ENCODE results near the gene C15orf40.

Gene C15orf40

GRCh38 chr15:82995938-82996337 is 15.5 kb downstream of the C15orf40 start:
- no peak for DNase-seq (ENCODE audit: low read depth in 2 of 2)
- H3K4me3 ChIP-seq (replicated peaks in 1 of 2; ENCODE audit: low read depth in 2 of 2, low read length in 2 of 2) = no peak overlapping the region
- TF ChIP-seq CTCF (IDR thresholded peaks at IDR 0.05; ENCODE audit: low read depth, low read length) = no peak

GRCh38 chr15:82995076-82995475 is 16.4 kb downstream of the C15orf40 start:
- TF ChIP-seq CTCF (IDR thresholded peaks at IDR 0.05; ENCODE audit: low read depth, low read length) = no peak
- DNase-seq (ENCODE audit: low read depth in 2 of 2) = no peak

GRCh38 chr15:82993144-82993543 is 18.3 kb downstream of the C15orf40 start:
- no peak overlapping the region for H3K4me3 ChIP-seq (replicated peaks in 1 of 2; ENCODE audit: low read depth in 2 of 2, low read length in 2 of 2)
- no peak for DNase-seq (ENCODE audit: low read depth in 2 of 2)
- TF ChIP-seq CTCF (IDR thresholded peaks at IDR 0.05; ENCODE audit: low read depth, low read length) = no peak

More at GRCh38 chr15:82995076-82995475, 16.4 kb downstream of the C15orf40 start:
- no peak overlapping the region for H3K4me3 ChIP-seq (replicated peaks in 1 of 2; ENCODE audit: low read depth in 2 of 2, low read length in 2 of 2)

- no peak for TF ChIP-seq CTCF (IDR thresholded peaks at IDR 0.05; ENCODE audit: low read depth, low read length)
- no peak for DNase-seq (ENCODE audit: low read depth in 2 of 2)
- H3K4me3 ChIP-seq (replicated peaks in 1 of 2; ENCODE audit: low read depth in 2 of 2, low read length in 2 of 2) = no peak overlapping the region
These were observed 18.9 kb downstream of the C15orf40 start for GRCh38 chr15:82992436-82992998.

- H3K4me3 ChIP-seq (replicated peaks in 1 of 2; ENCODE audit: low read depth in 2 of 2, low read length in 2 of 2) = peak overlapping the region; percentile 77 to 86
- DNase-seq (ENCODE audit: low read depth in 2 of 2) = peak in 1 of 2 donors; percentile 30
- TF ChIP-seq CTCF (IDR thresholded peaks at IDR 0.05; ENCODE audit: low read depth, low read length) = no peak
These were observed 25.0 kb downstream of the C15orf40 start for GRCh38 chr15:82986442-82986780.

GRCh38 chr15:82985688-82986441 is 25.6 kb downstream of the C15orf40 start, which contains the start of gene RAMAC:
Gene RAMAC (plus strand): TSS chr15:82986210. CDS start chr15:82989019, 2,809 bp downstream.
- peak; percentile 96 to 97 for DNase-seq (ENCODE audit: low read depth in 2 of 2)
- H3K4me3 ChIP-seq (replicated peaks in 1 of 2; ENCODE audit: low read depth in 2 of 2, low read length in 2 of 2) = peak within 1 kb of the TSS; percentile 77 to 86
- no peak for TF ChIP-seq CTCF (IDR thresholded peaks at IDR 0.05; ENCODE audit: low read depth, low read length)
